Measurements from ENCODE around the gene GNPDA2. TPM values are rescaled to one million over a fixed set of nuclear protein-coding genes. Genes with fewer than 3 reads are reported as not detected.

GNPDA2 gene
- total and polyA plus RNA-seq, 9 of the 15 experiments (the other 6 are each of a cell fraction or from before 2014, with no cell fraction given), result 10.6 to 20.4 (median 13.0) TPM

GRCh38 chr4:44726038-44726871, at the start of gene GNPDA2 (continued):
- TF ChIP-seq, protein P1, sequence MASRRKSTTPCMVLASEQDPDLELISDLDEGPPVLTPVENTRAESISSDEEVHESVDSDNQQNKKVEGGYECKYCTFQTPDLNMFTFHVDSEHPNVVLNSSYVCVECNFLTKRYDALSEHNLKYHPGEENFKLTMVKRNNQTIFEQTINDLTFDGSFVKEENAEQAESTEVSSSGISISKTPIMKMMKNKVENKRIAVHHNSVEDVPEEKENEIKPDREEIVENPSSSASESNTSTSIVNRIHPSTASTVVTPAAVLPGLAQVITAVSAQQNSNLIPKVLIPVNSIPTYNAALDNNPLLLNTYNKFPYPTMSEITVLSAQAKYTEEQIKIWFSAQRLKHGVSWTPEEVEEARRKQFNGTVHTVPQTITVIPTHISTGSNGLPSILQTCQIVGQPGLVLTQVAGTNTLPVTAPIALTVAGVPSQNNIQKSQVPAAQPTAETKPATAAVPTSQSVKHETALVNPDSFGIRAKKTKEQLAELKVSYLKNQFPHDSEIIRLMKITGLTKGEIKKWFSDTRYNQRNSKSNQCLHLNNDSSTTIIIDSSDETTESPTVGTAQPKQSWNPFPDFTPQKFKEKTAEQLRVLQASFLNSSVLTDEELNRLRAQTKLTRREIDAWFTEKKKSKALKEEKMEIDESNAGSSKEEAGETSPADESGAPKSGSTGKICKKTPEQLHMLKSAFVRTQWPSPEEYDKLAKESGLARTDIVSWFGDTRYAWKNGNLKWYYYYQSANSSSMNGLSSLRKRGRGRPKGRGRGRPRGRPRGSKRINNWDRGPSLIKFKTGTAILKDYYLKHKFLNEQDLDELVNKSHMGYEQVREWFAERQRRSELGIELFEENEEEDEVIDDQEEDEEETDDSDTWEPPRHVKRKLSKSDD (conservative IDR thresholded peaks at IDR 0.05; ENCODE audit: low read length), result no peak
- TF ChIP-seq TRIM24 (IDR thresholded peaks at IDR 0.05) (no peak; a peak in 1 of 4 replicates), KDM1A (IDR thresholded peaks at IDR 0.05) (no peak), GTF3C2 (IDR thresholded peaks at IDR 0.05; ENCODE audit: borderline replicate concordance, extremely low read depth, insufficient read length) (no peak), HDAC3 (IDR thresholded peaks at IDR 0.05; ENCODE audit: borderline replicate concordance, partially characterized antibody) (no peak), ZNF75A (CRISPR knock-in tag; IDR thresholded peaks at IDR 0.05) (no peak), IFI16 (CRISPR knock-in tag; IDR thresholded peaks at IDR 0.05) (no peak), NELFE (IDR thresholded peaks at IDR 0.05; ENCODE audit: insufficient read depth, insufficient read length) (no peak), ADNP (tag; IDR thresholded peaks at IDR 0.05) (no peak), SAFB2 (IDR thresholded peaks at IDR 0.05; ENCODE audit: borderline replicate concordance, low read depth, low read length, severe bottlenecking) (no peak), ZBTB8A (IDR thresholded peaks at IDR 0.05; ENCODE audit: partially characterized antibody) (no peak), CHD1 (IDR thresholded peaks at IDR 0.05; ENCODE audit: low read length) (no peak), PHF21A (IDR thresholded peaks at IDR 0.05; ENCODE audit: borderline replicate concordance, low read depth) (no peak), ARID1B (IDR thresholded peaks at IDR 0.05) (no peak), NFXL1 (CRISPR knock-in tag; IDR thresholded peaks at IDR 0.05) (no peak), KAT7 (CRISPR knock-in tag; IDR thresholded peaks at IDR 0.05; ENCODE audit: borderline replicate concordance) (no peak), ZNF212 (CRISPR knock-in tag; IDR thresholded peaks at IDR 0.05) (no peak), LARP7 (IDR thresholded peaks at IDR 0.05) (no peak), CHD2 (IDR thresholded peaks at IDR 0.05; ENCODE audit: low read depth, low read length) (no peak), ZNF79 (CRISPR knock-in tag; IDR thresholded peaks at IDR 0.05; ENCODE audit: low read depth) (no peak), YBX1 (IDR thresholded peaks at IDR 0.05) (no peak), ATF7 (IDR thresholded peaks at IDR 0.05) (no peak), EWSR1 (IDR thresholded peaks at IDR 0.05; ENCODE audit: borderline replicate concordance, low read depth, partially characterized antibody) (no peak)
- TF ChIP-seq, protein P2, sequence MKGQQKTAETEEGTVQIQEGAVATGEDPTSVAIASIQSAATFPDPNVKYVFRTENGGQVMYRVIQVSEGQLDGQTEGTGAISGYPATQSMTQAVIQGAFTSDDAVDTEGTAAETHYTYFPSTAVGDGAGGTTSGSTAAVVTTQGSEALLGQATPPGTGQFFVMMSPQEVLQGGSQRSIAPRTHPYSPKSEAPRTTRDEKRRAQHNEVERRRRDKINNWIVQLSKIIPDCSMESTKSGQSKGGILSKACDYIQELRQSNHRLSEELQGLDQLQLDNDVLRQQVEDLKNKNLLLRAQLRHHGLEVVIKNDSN (CRISPR knock-in tag; IDR thresholded peaks at IDR 0.05), result 0 out of 2 replicates have a peak, but pooled peaks have one; percentile 31

Data from K562 (cell line).